B cell (primary cell): Measurements from ENCODE around the gene GZMM.

ENCODE experiments used
- EZH2 ChIP-seq: IDR thresholded peaks from 2 replicates; pipeline ENCODE4 v1.6.1; 2012; ENCODE audit warnings: borderline replicate concordance, low read depth, mild to moderate bottlenecking, moderate library complexity, low read length; ENCODE audit not compliant: insufficient read depth, poor library complexity, severe bottlenecking
- TF ChIP-seq, protein P1 (sequence below): fragments of 200-600 bp; IDR thresholded peaks from one replicate; pipeline ENCODE4 v1.8.0; 2022; ENCODE audit warnings: antibody characterized with exemption, mild to moderate bottlenecking

- TF ChIP-seq, protein P1, sequence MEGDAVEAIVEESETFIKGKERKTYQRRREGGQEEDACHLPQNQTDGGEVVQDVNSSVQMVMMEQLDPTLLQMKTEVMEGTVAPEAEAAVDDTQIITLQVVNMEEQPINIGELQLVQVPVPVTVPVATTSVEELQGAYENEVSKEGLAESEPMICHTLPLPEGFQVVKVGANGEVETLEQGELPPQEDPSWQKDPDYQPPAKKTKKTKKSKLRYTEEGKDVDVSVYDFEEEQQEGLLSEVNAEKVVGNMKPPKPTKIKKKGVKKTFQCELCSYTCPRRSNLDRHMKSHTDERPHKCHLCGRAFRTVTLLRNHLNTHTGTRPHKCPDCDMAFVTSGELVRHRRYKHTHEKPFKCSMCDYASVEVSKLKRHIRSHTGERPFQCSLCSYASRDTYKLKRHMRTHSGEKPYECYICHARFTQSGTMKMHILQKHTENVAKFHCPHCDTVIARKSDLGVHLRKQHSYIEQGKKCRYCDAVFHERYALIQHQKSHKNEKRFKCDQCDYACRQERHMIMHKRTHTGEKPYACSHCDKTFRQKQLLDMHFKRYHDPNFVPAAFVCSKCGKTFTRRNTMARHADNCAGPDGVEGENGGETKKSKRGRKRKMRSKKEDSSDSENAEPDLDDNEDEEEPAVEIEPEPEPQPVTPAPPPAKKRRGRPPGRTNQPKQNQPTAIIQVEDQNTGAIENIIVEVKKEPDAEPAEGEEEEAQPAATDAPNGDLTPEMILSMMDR, result no peak
- TF ChIP-seq EZH2, result no peak
Measured at GRCh38 chr19:498511-498891, 45.4 kb upstream of the GZMM start.
